GM18867 (cell line): ENCODE measurements around the gene SCAF1.
A peak's percentile ranks its signal among the peaks of the same experiment; 100 is the strongest.

Experiments used
- ATAC-seq: cut with Tn5 transposase; IDR thresholded peaks from one replicate; pipeline ENCODE4 v1.9.1; 2021; ENCODE audit warnings: mild to moderate bottlenecking, moderate library complexity; ENCODE audit not compliant: unreplicated experiment

The SCAF1 gene

DNA sequence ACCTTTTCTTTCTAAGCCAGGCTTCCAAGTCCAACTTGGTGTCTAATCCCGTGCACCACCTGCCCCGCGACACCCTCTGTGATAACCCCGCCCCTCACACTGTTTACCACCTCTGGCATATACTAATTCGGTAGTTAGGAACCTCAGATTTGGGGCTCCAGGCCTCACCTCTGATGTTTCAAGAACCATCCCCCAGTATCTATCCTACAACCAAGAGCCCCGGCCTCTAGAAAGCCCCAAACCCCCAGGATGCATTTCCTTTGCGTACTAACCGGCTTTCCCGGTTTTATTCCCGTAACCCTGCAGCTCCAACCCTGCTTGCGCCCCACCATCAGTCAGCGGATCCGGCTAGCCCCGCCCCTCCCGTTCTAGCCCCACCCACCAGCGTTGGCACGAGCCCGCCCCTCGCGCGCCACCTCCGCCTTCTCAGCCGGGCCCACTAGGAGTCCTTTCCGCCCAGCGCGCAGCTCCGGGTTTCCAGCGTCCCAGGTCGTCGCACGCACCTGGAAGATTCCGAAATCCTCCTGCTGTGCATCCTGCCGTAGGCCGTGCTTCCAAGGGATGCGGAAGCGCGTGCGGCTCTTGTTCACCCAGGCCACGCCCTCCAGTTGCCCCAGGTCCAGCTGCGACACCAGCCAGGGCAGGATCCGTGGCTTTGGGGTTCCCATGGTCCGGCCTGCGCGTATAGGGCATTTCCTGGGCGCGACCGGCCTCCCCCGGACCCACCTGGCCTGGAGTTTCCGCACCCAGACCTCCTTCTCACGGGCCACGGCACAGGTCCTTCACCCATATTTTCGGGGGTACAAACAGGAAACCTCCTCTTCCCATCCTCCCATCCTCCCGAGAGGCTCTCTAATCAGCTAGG lies 22.4 kb downstream of the SCAF1 start:
- ATAC-seq = peak; percentile 33

DNA sequence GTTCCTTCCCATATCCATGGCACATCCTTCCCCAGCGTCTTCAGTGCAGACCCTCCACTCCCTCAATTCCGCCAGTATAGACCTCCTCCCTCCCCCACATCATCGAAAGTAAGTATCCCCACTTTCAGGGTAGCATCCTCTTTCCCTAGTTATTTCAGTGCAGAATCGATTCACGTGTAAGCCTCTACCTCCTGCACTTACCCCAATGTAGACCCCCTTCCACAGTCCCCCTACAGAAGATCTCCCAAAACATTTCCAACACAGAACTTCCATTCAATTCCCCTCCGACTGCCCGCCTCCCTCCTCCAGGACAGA lies 23.0 kb downstream of the SCAF1 start:
- no peak for ATAC-seq

DNA sequence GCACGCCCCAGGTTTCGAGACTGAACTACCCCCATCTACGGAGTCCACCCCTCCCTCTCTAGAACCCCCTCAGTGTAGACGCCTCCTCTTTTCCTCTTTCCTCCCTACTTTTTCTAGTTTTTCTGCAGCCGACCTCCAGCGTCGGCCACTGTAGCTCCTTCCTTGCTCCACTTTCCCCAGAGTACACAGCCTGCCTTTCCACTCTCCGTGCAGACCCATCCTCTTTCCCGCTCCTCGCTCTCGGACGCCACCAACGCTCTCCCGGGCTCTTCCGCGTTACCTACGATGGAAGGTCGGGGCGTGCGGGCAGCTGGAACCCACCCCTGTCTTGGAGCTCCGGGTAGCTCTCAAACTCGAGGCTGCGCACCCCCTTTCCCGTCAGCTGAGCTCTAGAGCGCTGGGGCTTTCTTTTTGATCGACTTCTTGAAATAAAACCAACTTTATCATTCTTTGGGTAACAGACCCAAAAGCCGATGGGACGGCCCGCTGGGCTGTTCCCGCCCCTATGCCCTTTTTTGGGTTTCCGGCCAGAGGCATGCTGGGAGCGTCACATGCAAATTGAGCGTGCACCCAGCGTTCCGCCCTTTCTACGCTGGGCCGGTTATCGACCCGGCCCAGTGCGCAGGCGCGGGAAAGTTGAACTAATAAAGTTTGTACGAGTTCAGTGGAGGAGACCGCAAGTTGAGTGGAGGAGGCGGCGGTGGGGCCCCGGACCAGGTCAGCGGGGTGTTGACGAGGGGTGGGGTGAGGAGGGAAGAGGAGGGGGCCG lies 23.5 kb downstream of the SCAF1 start, which contains the start of the genes BCL2L12 and IRF3:
Gene BCL2L12, plus strand, starts transcription at position 583 of the 769 bp plus-strand sequence. CDS start 760 bp downstream, outside the sequence.
Gene IRF3, minus strand, starts transcription at position 507 of the 769 bp plus-strand sequence. CDS start 1,019 bp downstream, outside the sequence.
- peak; percentile 77 for ATAC-seq

DNA sequence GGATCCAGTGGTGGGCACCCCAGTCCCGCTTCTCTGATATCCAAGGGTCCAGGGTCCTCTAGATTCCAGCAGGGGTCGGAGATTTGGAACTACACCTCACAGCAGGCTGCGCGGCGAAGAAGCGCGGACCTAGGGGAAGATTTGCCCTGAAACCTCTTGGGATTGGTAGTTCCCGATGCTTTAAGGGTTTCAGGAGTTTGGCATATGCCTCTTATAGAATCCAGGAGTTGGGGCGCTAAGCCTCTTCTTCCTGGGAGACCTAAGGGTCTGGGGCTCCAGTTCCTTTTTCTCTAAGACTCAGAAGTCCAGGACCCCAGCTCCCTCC lies 24.1 kb downstream of the SCAF1 start:
- ATAC-seq = no peak

DNA sequence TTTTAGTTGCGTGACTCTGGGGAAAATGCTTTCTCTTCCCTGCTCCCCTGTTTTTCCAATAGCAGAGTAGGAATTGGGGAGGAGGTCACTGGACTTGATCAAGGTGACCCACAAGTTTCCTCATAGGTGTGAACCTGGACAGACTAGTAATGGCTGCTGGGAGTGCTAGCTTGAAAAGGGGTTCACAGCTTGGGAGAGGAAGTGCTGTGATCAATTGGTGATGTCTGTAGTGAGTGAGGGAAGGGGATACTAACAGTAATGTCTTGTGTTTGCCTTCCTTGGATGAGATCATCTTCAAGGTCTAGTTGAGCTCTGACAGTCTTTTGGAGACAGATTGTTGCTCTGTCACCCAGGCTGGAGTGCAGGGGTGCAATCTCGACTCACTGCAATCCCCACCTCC lies 25.5 kb downstream of the SCAF1 start:
- no peak for ATAC-seq

DNA sequence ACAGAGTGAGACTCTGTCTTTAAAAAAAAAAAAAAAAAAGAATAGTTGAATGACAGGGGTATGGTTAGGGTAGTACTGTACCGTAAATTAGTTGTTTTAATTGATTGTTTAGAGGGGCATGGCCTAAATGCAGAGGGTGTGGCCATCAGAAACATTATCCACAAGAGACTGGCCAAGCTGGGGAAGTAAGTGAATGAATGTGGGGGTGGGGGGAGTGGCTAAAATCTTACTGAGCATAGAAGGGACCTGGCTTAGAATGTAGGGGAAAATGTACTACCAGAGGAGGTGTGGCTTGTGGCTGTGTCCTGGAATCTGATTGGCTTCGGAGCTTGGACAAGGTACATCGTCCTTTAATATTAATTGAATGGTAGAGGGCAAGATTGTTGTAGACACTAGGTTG lies 27.5 kb downstream of the SCAF1 start:
- no peak for ATAC-seq

DNA sequence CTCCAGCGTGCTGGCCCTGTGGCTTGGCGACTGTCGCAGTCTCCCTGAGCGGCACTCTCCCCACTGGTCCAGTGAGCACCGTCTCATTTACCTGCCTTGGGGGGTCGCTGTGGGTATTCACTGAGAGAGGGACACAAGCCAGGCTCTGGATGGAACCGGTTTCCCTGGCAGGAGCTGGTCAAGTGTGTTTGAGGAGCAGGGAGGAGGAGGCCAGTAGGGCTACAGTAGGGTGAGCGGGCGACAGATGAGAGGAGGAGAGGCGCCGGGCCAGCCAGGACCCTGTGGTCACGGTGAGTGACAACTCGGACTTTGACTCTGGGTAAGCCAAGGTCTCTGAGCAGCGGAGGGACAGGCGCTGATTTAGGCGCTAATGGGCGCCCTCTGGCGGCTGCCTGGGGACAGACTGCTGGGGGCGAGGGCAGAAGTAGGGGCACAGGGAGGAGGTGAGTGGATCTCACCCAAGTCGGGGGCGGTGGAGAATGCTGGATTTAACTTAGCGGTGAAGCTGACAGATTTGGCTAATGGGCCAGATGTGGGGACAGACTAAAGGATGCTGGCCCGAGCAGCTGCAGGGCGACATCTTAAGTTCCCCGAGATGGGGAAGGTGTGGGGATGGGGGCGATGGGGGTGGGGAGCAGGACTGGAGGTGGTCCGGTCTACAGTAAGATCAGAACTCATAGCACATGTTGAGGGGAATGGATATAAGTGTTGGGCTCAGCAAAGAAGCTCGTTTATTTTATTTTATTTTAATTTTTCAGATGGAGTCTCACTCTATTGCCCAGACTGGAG lies 30.3 kb downstream of the SCAF1 start:
- ATAC-seq = no peak

DNA sequence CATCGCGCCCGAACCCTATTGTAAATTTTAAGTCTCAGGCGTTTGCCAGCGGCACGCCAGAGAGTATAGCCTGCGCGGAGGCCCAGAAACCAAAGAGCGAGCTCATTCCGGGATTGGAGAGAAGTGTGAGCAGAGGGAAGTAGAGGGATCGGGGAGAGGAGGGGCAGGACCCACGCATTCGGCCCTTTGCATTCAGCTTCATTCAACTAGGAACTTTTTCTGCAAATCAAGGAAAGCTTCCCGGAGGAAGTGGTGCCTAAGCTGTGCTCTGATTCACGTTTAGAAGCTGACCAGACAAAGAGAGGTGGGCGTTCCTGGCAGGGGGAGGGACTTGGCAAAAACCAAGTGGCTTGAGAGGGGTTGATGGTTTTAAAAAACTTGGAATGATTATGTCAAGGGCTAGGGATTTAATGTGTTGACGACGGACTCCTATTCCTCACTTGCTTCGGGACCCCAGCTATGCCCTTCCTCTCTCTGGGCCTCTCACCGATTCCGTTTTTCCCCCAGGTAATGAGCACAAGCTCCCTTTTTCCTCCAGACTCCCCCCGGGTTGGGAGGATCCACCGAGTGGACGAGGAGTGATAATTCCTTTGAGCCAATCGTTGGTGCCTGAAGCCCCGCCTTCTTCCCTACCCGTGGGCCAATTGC lies 34.3 kb downstream of the SCAF1 start:
- peak; percentile 27 for ATAC-seq

DNA sequence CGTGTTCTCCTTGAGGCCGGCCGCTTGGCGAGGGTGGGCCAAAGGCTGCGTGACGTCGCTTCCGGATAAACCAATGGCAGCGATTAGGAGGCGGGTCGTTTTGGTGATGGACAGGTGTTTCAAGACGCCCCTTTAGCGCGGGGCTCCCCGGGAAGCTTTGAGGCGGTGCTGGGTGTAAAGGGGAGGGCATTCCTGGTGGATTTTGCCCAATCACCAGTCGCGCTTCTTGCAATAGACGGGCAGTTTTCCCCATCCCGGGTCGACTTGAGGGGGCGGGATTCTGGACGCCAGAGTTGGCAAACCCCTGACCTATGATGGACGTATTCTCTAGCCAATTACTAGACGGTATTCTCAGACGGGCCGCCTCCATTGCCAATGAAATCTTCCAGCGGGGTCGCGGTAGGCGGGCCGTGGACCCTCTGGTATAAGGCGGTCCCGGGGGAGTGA lies 34.8 kb downstream of the SCAF1 start:
- peak; percentile 70 for ATAC-seq

DNA sequence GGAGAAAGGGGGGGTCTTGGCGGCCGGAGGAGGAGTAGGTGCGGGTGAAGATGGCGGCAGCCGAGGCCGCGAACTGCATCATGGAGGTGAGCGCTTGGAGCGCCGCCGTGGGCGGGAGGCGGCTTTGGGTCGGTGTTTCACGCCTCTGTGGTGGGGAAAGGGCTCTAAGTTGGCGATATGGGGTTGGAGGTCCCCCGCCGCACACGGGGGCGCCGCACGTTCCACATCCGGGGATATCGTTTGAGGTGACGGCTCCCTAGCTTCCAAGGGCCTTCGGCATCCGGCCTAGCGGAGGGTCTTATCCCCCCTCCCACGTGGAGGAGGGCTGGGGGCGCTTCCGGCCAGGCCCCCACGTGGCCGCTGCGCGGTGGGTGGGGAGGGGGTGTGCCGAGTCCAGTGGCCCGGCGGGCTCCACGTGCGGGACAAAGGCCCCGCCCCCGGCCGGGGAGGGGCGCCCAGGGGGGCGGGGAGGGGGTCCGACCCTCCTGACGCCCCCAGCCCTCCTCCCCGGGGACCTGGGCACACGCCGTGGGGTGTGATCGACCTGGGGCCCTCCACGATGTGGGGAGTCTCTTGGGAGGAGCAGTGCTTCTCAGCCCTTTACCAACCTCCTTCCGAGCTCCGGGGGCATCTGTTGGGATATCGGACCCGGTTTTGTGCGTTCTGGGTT lies 35.4 kb downstream of the SCAF1 start, which contains the start of gene PRMT1:
Gene PRMT1, plus strand, starts transcription at position 41 of the 670 bp plus-strand sequence. Its CDS starts 10 bp downstream, at position 51.
- ATAC-seq = no peak

DNA sequence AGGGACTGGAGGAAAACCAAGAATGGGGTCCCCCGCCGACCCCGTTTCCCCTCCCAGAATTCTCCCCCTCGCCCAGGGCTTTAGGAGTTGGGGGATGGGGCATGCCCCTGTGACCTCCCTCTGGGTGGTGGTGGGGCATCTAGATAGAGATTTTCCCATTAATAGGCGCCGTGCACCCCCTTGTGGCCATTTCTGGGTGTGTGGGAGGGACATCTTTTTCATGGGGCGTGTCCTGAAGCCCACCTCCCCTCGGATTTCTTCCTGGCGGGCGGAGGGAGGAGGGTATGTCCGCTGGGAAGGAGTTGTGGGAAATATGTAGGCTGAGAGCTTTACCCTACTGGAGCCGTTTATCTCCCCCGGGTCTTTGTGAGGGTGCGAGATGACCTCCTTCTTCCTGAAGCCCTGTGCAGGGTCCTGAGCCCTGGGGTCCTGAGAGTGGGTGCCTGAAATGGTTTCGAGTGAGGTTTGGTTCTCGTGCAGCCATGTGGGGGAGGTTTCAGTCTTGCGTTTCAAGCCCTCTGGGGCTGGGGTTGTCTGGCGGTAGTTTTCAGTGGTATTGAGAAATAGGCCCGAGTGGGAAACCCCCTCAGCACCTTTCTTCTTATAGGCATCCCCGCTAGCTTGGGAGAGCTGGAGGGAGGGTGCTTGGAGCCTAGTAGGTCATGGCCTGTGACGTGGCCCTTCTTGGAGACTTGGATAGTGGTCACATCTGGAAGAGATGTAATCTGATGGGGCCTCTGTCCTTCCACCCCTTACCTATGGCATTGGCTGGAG lies 36.1 kb downstream of the SCAF1 start:
- ATAC-seq = no peak

DNA sequence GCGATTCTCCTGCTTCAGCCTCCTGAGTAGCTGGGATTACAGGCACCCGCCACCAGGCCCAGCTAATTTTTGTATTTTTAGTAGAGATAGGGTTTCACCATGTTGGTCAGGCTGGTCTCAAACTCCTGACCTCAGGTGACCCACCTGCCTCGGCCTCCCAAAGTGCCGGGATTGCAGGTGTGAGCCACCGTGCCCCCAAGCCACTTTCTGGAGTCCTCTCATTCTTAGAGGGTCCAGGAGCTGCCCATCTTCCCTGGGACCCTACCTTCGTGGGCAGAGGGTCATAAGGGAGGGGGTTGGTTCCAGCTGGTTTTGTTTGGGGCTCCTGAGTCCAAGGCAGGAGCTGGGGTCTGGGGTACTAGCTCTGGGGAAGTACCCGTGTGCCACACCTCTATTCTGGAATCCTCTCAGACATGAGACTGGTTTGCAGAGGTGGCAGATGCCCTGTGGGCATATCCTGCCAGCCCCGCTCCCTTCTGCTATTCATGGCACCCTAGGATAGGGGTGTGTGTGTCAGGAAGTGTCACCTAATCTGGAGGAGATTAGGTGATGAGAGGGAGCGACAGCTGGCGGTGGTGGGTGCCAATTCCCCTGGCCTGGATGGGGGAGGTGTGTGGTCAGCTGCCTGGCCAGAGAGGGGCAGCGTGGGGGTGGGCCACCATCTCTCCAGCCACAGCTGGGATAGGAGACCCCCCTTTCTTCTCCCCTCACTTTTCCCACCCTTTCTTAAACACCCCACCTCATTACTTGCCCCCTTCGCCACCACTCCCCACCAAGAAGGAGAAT lies 37.2 kb downstream of the SCAF1 start:
- ATAC-seq = no peak

DNA sequence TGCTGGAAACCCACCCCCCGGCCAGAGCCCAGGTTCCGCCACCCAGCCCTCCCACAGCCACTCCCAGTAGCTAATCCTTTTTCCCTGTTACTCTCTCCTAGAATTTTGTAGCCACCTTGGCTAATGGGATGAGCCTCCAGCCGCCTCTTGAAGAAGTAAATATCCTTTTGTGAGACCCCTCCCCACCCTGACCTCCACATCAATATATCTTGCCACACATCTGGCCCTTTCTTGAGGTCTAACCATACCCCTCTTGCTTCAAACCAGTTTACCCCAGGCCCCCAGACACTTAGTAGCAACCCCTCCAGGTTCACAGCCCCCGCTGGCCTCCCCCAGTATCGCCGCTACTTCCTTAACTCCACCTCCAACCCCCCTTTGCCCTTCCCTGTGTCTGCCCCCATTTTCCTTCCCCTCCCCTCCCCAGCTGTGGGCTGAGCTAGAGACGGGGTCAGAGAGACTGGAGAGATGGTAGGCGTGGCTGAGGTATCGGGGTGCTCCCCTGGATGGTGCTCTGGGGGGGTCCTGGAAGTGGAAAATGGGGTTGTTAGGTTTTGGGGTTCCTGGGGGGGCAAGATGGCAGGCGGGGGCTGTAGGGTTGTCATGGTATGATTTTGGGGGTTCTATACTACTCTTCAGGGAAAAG lies 37.9 kb downstream of the SCAF1 start:
- ATAC-seq = no peak

DNA sequence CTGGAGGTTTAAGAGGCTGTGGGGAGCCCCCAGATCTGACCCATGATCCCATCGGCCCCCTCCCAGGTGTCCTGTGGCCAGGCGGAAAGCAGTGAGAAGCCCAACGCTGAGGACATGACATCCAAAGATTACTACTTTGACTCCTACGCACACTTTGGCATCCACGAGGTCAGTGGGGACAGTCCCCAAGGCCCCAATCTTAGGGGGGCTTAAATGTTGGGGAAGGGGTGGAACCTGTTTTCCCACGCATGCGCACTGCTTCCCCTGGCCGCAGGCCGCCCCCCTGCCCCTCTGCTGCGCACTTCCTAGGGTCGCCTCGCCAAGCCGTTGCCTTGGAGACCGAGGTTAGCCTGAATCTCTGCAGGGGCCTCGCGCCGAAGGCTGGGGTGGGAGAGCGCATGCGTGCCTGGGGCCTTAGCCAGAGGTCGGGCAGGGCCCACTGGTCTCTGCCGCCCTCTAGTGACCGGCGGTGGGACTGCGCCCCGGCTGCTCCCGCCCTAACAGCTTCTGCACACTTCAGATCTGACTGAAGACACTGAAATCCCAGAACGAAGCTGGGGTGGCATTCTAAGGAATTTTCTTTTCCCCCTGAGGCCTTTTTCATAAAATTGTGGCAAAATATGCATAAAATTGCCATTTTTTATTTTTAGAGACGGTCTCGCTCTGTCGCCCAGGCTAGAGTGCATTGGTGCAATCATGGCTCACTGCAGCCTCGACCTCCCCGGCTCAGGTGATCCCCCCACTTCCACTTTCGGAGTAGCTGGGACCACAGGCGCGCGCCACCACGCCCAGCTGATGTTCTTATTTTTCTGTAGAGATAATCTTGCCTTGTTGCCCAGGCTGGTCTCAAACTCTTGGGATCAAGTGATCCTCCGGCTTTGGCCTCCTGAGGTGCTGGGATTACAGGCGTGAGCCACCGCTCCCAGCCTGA lies 38.7 kb downstream of the SCAF1 start:
- ATAC-seq = no peak

DNA sequence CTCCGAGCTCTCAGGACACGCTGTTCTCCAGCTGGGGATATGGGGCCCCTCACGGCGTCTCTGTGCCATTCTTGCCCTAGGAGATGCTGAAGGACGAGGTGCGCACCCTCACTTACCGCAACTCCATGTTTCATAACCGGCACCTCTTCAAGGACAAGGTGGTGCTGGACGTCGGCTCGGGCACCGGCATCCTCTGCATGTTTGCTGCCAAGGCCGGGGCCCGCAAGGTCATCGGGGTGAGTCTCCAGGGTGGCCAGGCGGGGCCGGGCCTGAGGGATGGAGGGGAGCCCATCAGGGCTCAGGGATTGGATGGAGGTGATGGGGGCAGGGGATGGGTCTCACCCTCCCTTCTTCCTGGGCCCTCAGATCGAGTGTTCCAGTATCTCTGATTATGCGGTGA lies 39.8 kb downstream of the SCAF1 start:
- no peak for ATAC-seq

DNA sequence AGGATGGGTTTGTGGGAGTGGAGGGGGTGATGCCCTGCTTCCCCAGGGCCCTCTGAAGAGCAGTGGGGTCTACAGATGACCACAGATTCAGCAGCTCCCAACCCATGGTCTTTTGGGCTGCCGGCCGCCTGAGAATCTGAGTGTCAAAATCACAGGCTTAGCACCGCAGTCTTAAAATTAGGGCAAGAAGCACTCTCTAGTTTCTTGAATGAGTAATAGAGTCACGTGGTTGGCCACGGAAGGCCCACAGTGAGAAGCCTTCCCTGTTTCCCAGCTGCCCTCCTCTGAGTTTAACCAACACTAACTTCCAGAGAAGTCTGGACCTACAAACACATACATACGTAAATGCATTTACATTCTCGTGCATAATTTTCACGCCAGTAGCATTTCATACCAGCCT lies 40.3 kb downstream of the SCAF1 start:
- no peak for ATAC-seq

DNA sequence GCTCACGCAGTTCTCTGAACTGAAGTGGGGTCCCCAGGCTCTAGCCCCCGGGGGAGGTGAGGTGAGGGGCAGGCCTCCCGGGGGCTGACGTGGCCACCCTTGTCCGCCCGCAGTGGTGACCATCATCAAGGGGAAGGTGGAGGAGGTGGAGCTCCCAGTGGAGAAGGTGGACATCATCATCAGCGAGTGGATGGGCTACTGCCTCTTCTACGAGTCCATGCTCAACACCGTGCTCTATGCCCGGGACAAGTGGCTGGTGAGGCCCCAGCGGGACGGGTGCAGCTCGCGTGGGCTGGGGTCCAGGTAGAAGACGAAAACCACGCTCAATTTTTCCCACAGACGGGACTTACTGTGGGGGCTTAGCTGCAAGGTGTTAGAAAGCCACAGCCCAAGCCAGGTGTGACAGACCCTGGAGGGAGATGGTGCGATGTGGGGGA lies 41.8 kb downstream of the SCAF1 start:
- ATAC-seq = no peak
